ENCODE data around the gene ARHGAP25. TPM values are rescaled to one million over a fixed set of nuclear protein-coding genes. Genes with fewer than 3 reads are reported as not detected.

The ARHGAP25 gene
- total RNA-seq (2021; fragmentation: NEBNext Ultra II Directional; extraction: Animal tissue kit (Norgen Biotek cat#: 25700)) = not detected
- long read RNA-seq = 0 reads

DNA sequence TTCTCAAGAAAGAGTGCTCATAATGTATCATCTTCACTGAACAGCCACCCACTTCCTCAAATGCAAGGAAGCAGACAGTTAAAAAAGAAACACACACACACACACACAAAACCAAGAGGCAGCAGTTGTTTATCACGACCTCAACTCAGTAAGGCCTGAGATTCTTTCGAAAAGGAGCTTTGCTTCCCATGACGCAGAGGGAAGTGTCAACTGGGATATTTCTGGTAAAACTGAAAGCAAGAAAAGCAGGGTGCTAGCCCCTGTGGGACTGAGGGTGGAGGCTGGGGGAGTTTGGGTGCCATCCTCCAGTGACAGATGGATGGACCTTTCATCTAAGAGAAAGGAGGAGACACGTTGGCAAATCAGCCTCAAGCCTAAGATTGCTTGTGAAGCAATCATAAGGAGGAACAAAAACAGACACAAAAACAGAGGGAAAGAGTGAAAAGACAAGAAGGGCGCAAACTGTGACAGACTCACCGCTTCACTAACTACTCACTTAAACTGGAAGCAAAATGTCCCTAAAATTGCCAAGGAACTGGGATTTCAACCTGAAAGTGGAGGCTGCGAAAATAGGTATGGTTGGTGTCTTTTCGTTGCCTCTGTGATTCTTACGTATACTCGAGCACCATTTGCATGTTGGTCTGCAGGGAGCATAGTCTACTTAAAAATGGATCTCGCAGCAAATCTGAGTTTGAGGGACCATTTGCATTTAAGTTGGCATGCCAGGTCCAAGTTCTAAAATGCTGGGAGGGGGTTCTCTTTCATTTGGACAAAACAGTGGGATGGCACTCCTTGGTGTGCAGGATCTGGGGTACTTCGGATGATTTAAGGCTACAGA lies at the start of gene ARHGAP25:
ARHGAP25 (plus strand) TSS at position 124 of the 838 bp plus-strand sequence; CDS start at position 513, 389 bp downstream.
- TF ChIP-seq CTCF (IDR thresholded peaks at IDR 0.05) = no peak
- H3K36me3 Mint-ChIP-seq (ENCODE audit: low read depth) = no peaks in the 10 kb centered on the region
- DNase-seq = no peak

GRCh38 chr2:68686178-68686577 lies 48.4 kb upstream of the ARHGAP25 start:
- no peak for TF ChIP-seq CTCF (IDR thresholded peaks at IDR 0.05)
- Mint-ChIP-seq H3K4me3 (no peak overlapping the region), H3K4me1 (ENCODE audit: low read depth) (no peaks in the 10 kb centered on the region)

More for the DNA sequence above, at the start of gene ARHGAP25:
- Mint-ChIP-seq H3K4me3 (no peak within 1 kb of the TSS), H3K27me3 (ENCODE audit: insufficient read depth) (peaks cover 2% of the 10 kb centered on the region; the same call in 1 of the 2 replicates), H3K9me3 (no peaks in the 10 kb centered on the region), H3K4me1 (ENCODE audit: low read depth) (peaks cover 32% of the 10 kb centered on the region), H3K27ac (no peak within 1 kb of the TSS)

DNA sequence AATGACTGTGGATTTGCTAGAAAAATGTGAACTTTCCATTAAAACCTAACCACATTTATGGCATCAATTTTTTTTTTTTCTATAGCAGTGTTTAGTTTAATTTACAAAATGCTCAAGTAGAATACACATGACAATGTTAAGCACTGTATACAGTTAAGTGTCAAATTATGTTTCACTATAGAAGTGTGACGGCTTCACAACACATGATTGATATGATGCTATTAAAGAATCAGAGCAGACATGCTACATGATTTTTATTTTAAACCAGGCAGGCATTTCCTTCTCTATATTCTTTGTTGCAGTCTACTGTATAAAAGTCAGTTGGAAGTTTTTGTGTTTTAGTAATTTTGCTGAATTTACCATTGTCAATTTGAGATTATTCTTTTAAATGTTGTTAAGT lies 47.6 kb upstream of the ARHGAP25 start:
- Mint-ChIP-seq H3K27me3 (ENCODE audit: insufficient read depth) (peaks cover 22% of the 10 kb centered on the region), H3K9me3 (no peaks in the 10 kb centered on the region), H3K4me1 (ENCODE audit: low read depth) (no peaks in the 10 kb centered on the region), H3K36me3 (ENCODE audit: low read depth) (no peaks in the 10 kb centered on the region), H3K27ac (no peak overlapping the region), H3K4me3 (no peak overlapping the region)
- no peak for DNase-seq
- no peak for TF ChIP-seq CTCF (IDR thresholded peaks at IDR 0.05)

More at GRCh38 chr2:68686178-68686577, 48.4 kb upstream of the ARHGAP25 start:
- H3K9me3 Mint-ChIP-seq = no peaks in the 10 kb centered on the region
- peaks cover 22% of the 10 kb centered on the region for H3K27me3 Mint-ChIP-seq (ENCODE audit: insufficient read depth)
- no peak overlapping the region for H3K27ac Mint-ChIP-seq
- no peaks in the 10 kb centered on the region for H3K36me3 Mint-ChIP-seq (ENCODE audit: low read depth)
- no peak for DNase-seq

- H3K27ac Mint-ChIP-seq = no peak overlapping the region
- H3K36me3 Mint-ChIP-seq (ENCODE audit: low read depth) = no peaks in the 10 kb centered on the region
- H3K4me3 Mint-ChIP-seq = no peak overlapping the region
- H3K9me3 Mint-ChIP-seq = no peaks in the 10 kb centered on the region
- DNase-seq = no peak
- H3K4me1 Mint-ChIP-seq (ENCODE audit: low read depth) = no peaks in the 10 kb centered on the region
- peaks cover 27% of the 10 kb centered on the region for H3K27me3 Mint-ChIP-seq (ENCODE audit: insufficient read depth)
- no peak for TF ChIP-seq CTCF (IDR thresholded peaks at IDR 0.05)
Measured at GRCh38 chr2:68689553-68690537, 44.8 kb upstream of the ARHGAP25 start.

- Mint-ChIP-seq H3K36me3 (ENCODE audit: low read depth) (no peaks in the 10 kb centered on the region), H3K4me1 (ENCODE audit: low read depth) (no peaks in the 10 kb centered on the region), H3K4me3 (no peak overlapping the region), H3K27ac (no peak overlapping the region), H3K27me3 (ENCODE audit: insufficient read depth) (peaks cover 29% of the 10 kb centered on the region), H3K9me3 (no peaks in the 10 kb centered on the region)
- DNase-seq = no peak
- TF ChIP-seq CTCF (IDR thresholded peaks at IDR 0.05) = no peak
Measured at GRCh38 chr2:68690851-68691250, 43.8 kb upstream of the ARHGAP25 start.

All from HFFc6 (cell line).